NCI-H1417 treated with DMSO at 0.1 percent for 48 hours (cell line): ENCODE results near the gene SHC2.
"Not testable (repeated sequence)": the region's sequence is repeated elsewhere in the genome, so short reads cannot be mapped to it uniquely, and the experiment has no call there.

ENCODE experiments used
- DNase-seq: peaks from one replicate; lab custom pipeline; 2025; lab: John Stamatoyannopoulos, UW

The SHC2 gene

GRCh38 chr19:491146-491741 is 30.4 kb upstream of the SHC2 start:
- no peak for DNase-seq

GRCh38 chr19:489418-490196 is 28.8 kb upstream of the SHC2 start:
- no peak for DNase-seq

GRCh38 chr19:488505-489417 is 27.9 kb upstream of the SHC2 start:
- DNase-seq, result peak; percentile 82

DNA sequence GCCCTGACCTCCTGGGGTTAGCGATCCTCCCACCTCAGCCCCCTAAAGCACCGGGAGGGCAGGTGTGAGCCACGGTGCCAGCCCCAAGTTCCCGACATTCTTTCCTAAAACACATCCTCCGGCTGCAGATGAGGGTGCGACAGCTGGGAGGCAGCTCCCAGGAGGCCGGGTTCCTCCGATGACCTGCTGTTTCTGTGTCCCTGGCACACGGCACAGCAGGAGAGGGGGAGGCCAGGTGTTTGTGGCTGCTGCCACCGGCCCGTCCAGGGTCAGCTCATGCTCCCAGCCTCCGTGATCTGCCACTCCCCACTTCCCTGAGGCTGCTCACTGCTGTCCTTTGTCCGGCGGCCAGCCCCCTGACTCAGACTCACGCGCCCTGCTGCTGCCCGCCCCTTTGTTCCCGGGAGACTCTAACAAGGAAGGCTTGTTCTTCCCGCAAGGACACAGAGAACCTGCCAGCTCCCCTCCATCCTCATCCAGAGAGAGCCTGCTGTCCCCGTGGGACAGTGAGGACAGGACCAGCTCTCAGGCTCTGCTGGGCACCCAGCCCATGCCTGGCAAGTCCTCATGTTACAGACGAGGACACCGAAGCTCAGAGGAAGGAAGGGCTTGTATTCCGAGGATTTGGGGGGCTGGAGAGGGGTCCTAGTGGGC is 24.9 kb upstream of the SHC2 start:
- DNase-seq, result peak; percentile 61

GRCh38 chr19:485077-485476 is 24.2 kb upstream of the SHC2 start:
- peak; percentile 74 for DNase-seq

DNA sequence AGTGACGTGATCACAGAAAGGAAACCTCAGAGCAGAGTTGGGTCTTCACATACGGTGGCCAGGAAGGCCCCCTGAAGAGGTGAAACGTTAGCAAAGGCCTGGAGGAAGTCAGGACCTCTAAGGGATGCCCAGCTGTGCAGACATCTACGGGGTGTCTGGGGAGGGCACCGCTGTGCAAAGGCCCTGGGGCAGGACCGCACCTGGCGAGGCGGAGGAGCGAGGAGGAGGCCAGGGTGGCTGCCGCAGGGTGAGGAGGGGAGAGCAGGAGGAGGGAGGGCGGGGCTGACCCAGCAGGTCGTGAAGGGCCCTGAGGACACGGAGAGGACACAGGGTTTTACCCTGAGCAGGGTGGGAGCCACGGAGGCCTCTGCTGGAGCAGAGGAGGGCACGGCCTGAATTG is 23.7 kb upstream of the SHC2 start:
- no peak for DNase-seq

GRCh38 chr19:483332-484072 is 22.7 kb upstream of the SHC2 start:
- no peak for DNase-seq

DNA sequence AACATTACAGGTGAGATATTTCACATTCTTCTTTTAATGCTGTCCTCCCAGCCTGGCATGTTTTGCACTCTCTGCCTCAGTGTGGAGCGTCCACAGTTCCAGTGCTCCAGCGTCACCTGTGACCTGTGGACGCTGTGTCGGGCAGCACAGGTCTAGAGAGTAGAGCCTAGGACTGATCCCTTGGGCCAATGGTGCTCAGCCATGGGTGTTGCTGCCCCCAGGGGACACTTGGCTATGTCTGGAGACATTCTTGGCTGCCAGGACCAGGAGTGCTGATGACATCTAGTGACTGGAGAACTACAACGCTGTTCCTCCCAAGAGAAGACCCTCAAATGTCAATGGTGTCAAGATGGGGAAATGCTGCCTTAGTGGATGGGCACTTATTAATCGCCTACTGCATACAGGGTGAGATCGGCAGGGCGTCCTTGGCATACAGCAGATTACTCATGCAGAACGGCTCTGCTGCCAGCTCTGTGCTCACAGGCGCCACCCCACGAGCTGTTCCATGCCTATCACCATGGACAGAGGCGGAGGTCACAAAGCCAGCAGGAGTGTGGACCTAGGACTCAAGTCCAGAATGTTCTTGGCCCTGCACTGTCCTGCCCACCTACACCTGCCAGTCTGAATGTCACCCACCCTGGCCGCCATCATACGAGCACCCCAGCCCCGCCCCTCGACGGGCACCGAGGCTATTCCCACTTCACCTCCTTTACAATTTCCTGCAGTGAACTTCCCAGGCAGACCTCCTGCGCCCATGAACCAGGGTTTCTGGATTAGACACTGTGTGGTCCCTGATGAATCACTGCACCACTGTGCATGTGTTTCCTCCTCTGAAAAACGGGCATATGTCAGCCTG is 21.6 kb upstream of the SHC2 start:
- no peak for DNase-seq

- DNase-seq, result not testable (repeated sequence)
Observed at GRCh38 chr19:481100-481499, 20.3 kb upstream of the SHC2 start.

DNA sequence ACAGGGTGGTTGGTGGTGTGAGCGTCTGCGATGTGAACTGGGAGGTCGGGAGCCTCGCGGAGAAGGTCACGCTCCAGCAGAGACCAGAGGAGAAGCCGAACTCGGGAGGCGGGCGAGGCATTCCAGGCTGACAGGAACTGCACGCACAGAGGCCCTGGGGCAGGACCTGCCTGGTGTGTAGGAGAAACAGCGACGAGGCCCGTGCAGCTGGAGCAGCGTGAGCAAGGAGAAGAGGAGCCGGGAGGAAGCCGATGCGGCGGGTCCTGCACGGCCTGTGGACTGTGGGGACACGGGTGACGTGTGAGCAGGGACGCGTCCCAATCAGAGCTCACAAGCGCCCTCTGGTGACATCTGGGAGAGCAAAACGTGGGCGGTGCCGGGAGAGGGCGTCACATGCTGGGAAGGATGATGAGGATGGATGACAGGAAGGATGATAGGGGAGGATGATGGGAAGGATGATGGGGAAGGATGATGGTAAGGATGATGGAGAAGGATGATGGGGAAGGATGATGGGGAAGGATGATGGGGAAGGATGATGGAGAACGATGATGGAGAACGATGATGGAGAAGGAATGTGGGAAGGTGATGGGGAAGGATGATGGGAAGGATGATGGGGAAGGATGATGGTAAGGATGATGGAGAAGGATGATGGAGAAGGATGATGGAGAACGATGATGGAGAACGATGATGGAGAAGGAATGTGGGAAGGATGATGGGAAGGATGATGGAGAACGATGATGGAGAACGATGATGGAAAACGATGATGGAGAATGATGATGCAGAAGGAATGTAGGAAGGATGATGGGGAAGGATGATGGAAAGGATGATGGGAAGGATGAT is 19.4 kb upstream of the SHC2 start:
- no peak for DNase-seq

GRCh38 chr19:478976-479375 is 18.1 kb upstream of the SHC2 start:
- DNase-seq, result no peak

DNA sequence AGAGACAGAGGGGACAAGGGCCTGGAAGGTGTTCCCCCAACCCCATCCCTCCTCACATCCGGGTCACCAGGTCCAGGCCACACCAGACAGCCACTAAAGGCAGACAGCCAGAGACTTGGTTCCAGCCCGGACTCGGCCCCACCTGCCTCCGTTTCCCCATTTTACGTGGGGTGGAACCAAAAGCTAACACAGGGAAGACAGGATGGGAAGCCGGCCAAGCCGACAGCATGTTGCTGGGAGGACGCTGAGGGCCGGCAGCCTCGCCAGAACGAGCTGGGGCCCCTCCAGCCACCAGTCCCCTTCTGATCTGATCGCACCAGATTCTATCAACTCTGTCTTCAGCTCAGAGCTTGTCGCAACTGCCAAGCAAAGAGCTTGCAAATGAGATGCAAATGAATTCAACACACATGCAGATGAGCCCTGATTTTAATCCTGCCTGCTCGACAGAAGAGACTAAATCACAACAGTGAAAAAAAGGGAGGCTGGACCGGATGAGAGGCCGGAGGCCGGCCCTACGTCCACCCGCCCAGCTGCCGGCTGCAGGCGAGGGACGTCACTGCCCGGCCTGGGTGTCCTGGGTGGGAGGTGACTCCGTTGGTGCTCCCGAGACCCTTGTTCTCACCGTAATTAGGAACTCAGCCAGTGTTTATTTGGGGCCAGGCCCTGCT is 17.5 kb upstream of the SHC2 start:
- DNase-seq, result no peak

DNA sequence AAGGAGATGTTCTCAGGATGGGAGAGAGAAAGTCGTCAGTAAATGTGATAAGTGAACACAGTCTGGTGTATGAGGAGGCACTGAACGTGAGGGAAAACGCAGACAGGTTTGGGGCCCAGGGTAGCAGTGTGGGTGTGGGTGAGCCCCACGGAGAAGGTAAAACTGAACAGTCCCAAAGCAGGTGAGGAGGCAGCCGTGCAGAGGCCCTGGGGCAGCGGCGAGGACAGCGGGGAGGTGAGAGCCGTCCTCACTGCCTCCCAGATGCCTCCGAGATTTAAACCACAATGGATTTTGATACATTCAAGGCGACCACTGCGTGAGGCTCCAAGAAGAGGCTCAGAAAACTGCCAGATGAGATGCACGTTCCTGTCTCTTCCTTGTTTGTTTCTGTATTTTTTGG is 14.5 kb upstream of the SHC2 start:
- DNase-seq, result no peak

DNA sequence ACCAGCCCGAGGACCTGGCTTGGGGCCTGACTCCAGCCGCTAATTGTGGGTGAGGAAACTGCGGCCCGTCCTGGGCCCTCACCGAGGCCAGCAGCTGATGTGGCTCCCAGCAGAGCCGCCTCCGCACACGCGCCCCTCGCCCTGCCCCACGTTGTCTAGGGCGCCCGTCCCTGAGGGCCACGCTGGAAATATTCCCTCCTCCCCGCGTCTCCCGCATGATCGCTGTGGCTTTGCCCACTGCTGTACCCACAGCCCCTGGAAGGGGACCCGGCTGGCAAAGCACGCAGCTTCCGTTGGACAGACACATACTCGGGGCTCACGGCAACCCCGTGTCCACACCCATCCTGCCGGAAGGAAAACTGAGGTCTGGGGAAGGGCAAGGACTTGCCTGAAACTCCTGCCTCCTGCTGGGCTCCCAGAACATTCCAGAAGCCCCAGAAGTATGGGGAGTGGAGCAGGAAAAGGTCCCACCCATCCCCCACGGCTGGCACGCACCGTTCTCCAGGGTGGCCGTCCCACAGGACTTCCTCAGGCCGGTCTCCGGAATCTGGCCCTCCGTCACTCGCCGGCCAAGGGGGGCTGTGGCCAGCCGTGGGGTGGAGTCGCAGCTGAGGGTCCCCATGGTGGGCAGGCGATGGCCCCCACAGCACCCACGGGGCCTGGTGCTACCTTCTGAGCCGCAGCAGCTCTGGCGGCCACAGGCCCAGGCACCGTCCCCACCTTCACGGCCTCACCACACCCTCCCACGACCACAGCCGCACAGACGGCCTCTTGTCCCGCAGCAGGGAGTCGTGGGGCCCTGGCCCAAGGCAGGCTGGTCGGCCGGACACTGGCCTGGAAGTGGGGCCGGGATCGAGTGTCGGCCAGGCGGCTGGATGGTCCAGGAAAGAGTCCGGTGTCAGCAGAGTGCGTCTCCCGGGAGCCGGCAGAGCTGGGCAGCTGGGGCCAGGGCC is 13.6 kb upstream of the SHC2 start:
- no peak for DNase-seq

DNA sequence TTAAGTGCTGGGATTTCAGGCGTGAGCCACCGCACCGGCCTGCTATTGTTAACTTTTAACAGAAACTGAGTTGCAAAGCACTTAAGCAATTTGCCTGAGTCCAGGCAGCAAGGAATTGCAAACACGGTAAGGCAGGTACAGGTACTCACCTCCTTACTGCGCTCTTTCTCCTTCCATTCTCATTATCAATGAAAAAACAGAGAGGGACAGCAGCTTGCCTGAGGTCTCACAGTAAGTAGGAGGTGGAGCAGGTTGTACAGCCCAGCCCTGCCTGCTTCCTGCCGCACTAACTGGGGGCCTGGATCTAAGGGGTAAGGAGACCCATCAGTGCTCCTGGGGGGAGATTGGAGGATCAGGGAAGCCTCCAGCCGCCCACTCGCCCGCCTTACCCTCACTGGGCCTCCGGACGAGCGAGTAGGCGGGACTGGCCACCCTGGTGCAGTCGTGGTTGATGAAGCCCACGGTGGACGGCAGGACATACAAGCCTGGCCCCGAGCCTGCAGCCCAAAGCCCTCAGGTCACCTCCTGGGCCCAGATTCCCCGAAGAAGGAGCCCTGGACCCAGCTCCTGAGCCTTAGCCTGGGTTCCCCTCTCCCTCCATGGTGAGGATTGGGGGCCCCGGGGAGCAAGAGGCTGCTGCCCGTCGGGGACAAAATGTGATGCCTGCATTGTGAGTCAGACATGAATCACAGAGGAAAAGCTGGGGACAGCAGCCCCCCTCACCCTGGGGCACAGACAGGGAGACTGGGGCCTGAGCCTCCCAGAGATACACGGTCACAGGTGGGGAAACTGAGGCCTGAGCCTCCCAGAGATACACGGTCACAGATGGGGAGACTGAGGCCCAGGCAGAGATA is 11.4 kb upstream of the SHC2 start:
- DNase-seq, result no peak

- no peak for DNase-seq
Observed at GRCh38 chr19:470701-471100, 9.9 kb upstream of the SHC2 start.

GRCh38 chr19:469833-470232 is 9.0 kb upstream of the SHC2 start:
- DNase-seq, result no peak
